ENCODE data around the gene SH3PXD2A.

Gene SH3PXD2A

GRCh38 chr10:103700436-103700715, 155.0 kb downstream of the SH3PXD2A start:
- no peak for TF ChIP-seq CTCF (IDR thresholded peaks at IDR 0.05)

GRCh38 chr10:103699611-103700435, 155.6 kb downstream of the SH3PXD2A start:
- Histone ChIP-seq H3K4me1 (peaks cover 3 to 27% (median 22%) of the 10 kb centered on the region in 4 donors), H3K36me3 (no peaks in the 10 kb centered on the region), H3K27ac (no peak overlapping the region), H3K9me3 (no peaks in the 10 kb centered on the region), H3K27me3 (no peaks in the 10 kb centered on the region), H3K4me3 (no peak overlapping the region)
- TF ChIP-seq CTCF (IDR thresholded peaks at IDR 0.05) = no peak
- no peak for DNase-seq
- intact Hi-C loops (cut with DNase I; ENCODE audit: low total_unique reads) = no loop called here

More at GRCh38 chr10:103700436-103700715, 155.0 kb downstream of the SH3PXD2A start:
- Histone ChIP-seq H3K27me3 (no peaks in the 10 kb centered on the region), H3K4me1 (peaks cover 0 to 21% (median 18%) of the 10 kb centered on the region in 4 donors), H3K4me3 (no peak overlapping the region), H3K36me3 (no peaks in the 10 kb centered on the region), H3K27ac (no peak overlapping the region), H3K9me3 (no peaks in the 10 kb centered on the region)
- intact Hi-C loops (cut with DNase I; ENCODE audit: low total_unique reads) = no loop called here
- DNase-seq = no peak

- H3K27me3 ChIP-seq = no peaks in the 10 kb centered on the region
- DNase-seq = no peak
- intact Hi-C loops (cut with DNase I; ENCODE audit: low total_unique reads) = no loop called here
- TF ChIP-seq CTCF (IDR thresholded peaks at IDR 0.05) = no peak
- no peaks in the 10 kb centered on the region for H3K9me3 ChIP-seq
- no peaks in the 10 kb centered on the region for H3K36me3 ChIP-seq
- peak overlapping the region; percentile 23 to 84 for H3K27ac ChIP-seq
- no peak overlapping the region for H3K4me3 ChIP-seq
- H3K4me1 ChIP-seq = peaks cover 6 to 42% (median 38%) of the 10 kb centered on the region in 4 donors
Measured at GRCh38 chr10:103698266-103698665, 157.1 kb downstream of the SH3PXD2A start.

DNA sequence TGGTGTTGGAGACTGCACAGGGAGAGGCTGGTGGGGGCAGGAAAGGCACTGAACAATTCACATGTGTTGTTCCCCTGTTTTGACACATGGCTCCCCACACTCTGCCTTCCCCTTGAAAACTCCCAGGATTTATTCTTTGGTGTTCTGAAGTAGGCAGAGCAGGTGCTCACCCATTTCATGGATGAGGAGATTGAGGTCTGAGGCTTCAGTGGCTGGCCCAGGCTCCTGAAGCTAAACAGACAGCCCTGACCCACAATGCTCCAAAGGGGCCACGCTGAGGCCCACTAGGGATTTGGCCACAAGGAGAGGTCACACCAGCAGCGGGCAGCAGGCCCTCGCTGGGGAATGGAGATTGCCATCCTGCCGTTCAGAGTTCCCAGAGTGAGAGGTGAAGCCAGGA, 157.6 kb downstream of the SH3PXD2A start:
- no peaks in the 10 kb centered on the region for H3K36me3 ChIP-seq
- no peaks in the 10 kb centered on the region for H3K9me3 ChIP-seq
- no peaks in the 10 kb centered on the region for H3K27me3 ChIP-seq
- DNase-seq = no peak
- no peak for TF ChIP-seq CTCF (IDR thresholded peaks at IDR 0.05)
- H3K4me1 ChIP-seq = peaks cover 6 to 45% (median 40%) of the 10 kb centered on the region in 4 donors
- peak overlapping the region; percentile 23 to 84 for H3K27ac ChIP-seq
- intact Hi-C loops (cut with DNase I; ENCODE audit: low total_unique reads) = no loop called here
- no peak overlapping the region for H3K4me3 ChIP-seq

DNA sequence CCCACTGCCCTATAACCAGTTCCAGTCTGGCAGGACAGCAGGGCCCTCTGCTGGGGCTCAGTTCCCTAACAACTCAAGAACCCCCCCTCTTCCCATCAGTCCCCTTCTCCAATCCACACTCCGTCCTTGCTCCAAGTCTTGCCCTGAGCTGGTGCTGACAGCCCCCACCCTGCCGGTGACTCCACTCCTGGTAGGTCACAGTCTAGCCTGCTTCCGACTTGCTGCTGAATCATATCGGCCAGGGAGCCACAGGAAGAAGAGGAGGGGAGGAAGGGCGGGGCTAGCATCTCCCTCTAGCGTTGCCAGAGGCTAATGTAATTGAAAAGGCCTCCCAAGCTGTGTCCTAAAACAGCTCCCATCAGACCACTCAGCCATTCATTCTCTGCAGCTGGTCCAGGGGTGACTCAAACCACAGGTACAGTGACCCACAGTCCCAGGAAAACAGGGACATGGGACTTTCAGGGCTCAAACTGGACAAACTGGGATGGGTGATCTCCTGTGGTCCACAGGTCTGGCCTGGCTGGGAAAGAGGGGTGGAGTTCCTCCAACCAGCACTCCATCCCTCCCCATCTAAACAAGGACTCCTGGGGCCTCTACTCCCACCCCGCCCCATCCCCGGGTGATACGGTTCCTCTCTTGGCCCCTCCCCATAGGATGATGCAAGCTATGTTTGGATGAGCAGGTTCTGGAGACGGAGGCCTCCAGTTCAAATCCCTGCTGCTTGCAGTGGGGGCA, 158.8 kb downstream of the SH3PXD2A start:
- H3K36me3 ChIP-seq = no peaks in the 10 kb centered on the region
- peak; percentile 59 to 87 for DNase-seq
- peaks cover 6 to 55% (median 49%) of the 10 kb centered on the region in 4 donors for H3K4me1 ChIP-seq
- H3K4me3 ChIP-seq = no peak overlapping the region
- TF ChIP-seq CTCF (IDR thresholded peaks at IDR 0.05) = peak in 1 of 2 experiments; percentile 29
- no peaks in the 10 kb centered on the region for H3K27me3 ChIP-seq
- intact Hi-C loops (cut with DNase I; ENCODE audit: low total_unique reads) = no loop called here
- H3K9me3 ChIP-seq = no peaks in the 10 kb centered on the region
- H3K27ac ChIP-seq = peak overlapping the region; percentile 78 to 84

Data from tibial artery (tissue), 4 donors.